ENCODE results near the gene OR6C2.
"Not testable (repeated sequence)": the region's sequence is repeated elsewhere in the genome, so short reads cannot be mapped to it uniquely, and the experiment has no call there.

OR6C2 gene
- total RNA-seq = 0 reads per million in 3 donors

- H3K36me3 ChIP-seq (ENCODE audit: control insufficient read depth, insufficient read depth, low read length) = no peaks in the 10 kb centered on the region
- H3K27ac ChIP-seq (ENCODE audit: insufficient read depth, low read length, poor library complexity, severe bottlenecking) = no peak within 1 kb of the TSS
- no peak for DNase-seq
- no peaks in the 10 kb centered on the region for H3K4me1 ChIP-seq (ENCODE audit: control insufficient read depth, insufficient read depth, low read length, poor library complexity, severe bottlenecking)
- no peak within 1 kb of the TSS for H3K4me3 ChIP-seq (ENCODE audit: insufficient read depth, low read depth, low read length, poor library complexity, severe bottlenecking)
- H3K9me3 ChIP-seq (ENCODE audit: control insufficient read depth, low read length) = no peaks in the 10 kb centered on the region
- H3K27me3 ChIP-seq (replicated peaks; ENCODE audit: control insufficient read depth, insufficient read depth, low read length, poor library complexity, severe bottlenecking) = no peaks in the 10 kb centered on the region
Measured at GRCh38 chr12:55443776-55444175, at the start of gene OR6C2. Gene OR6C2 (plus strand): TSS chr12:55444076. CDS start chr12:55452214, 8,138 bp downstream.

- no peak for DNase-seq
- Histone ChIP-seq H3K27me3 (replicated peaks; ENCODE audit: control insufficient read depth, insufficient read depth, low read length, poor library complexity, severe bottlenecking) (peaks cover 3% of the 10 kb centered on the region), H3K4me1 (ENCODE audit: control insufficient read depth, insufficient read depth, low read length, poor library complexity, severe bottlenecking) (no peaks in the 10 kb centered on the region), H3K4me3 (ENCODE audit: insufficient read depth, low read depth, low read length, poor library complexity, severe bottlenecking) (no peak overlapping the region), H3K27ac (ENCODE audit: insufficient read depth, low read length, poor library complexity, severe bottlenecking) (no peak overlapping the region), H3K9me3 (ENCODE audit: control insufficient read depth, low read length) (no peaks in the 10 kb centered on the region), H3K36me3 (ENCODE audit: control insufficient read depth, insufficient read depth, low read length) (no peaks in the 10 kb centered on the region)
Measured at GRCh38 chr12:55396326-55396725, 47.5 kb upstream of the OR6C2 start.

DNA sequence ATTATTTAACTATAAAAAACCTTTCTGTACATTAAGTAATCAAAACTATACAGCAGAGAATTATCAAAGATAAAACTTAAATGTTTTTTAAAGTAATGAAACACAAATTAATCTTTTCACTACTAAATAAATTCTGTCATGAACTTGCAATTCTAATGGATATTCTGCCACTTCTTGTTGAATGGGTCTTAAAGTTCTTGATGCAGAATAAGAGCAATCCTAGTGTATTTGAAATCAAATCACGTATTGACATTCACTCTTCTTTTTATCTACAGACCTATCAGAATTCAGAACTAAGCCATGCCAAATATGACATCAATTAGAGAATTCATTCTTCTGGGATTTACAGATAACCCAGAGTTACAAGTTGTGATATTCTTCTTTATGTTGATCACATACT, 43.6 kb upstream of the OR6C2 start, which contains the start of gene OR6C65:
Gene OR6C65, plus strand, starts transcription at position 301 of the 400 bp plus-strand sequence. Its CDS starts 0 bp downstream, at position 301.
- Histone ChIP-seq H3K36me3 (ENCODE audit: control insufficient read depth, insufficient read depth, low read length) (no peaks in the 10 kb centered on the region), H3K4me1 (ENCODE audit: control insufficient read depth, insufficient read depth, low read length, poor library complexity, severe bottlenecking) (no peaks in the 10 kb centered on the region), H3K4me3 (ENCODE audit: insufficient read depth, low read depth, low read length, poor library complexity, severe bottlenecking) (no peak within 1 kb of the TSS), H3K27ac (ENCODE audit: insufficient read depth, low read length, poor library complexity, severe bottlenecking) (no peak within 1 kb of the TSS), H3K9me3 (ENCODE audit: control insufficient read depth, low read length) (no peaks in the 10 kb centered on the region), H3K27me3 (replicated peaks; ENCODE audit: control insufficient read depth, insufficient read depth, low read length, poor library complexity, severe bottlenecking) (peaks cover 3% of the 10 kb centered on the region)
- DNase-seq = no peak

DNA sequence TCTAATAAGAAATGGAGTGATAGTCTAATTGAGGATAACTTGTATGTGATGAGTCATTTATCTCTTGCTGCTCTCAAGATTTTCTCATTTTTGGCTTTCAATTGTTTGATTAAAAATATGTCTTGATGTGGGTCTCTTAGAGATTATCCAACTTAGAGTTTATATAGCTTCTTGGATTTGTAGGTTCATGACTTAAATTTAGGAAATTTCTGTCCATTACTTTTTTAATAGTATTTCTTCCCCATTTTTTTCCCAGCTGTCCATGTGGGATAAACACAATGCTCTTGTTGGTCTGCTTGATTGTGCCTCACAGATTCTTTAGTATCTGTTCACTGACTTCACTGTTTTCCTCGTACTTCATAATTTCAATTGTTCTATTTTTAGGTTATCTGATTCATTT, 36.0 kb upstream of the OR6C2 start:
- no peaks in the 10 kb centered on the region for H3K9me3 ChIP-seq (ENCODE audit: control insufficient read depth, low read length)
- DNase-seq = no peak
- no peaks in the 10 kb centered on the region for H3K36me3 ChIP-seq (ENCODE audit: control insufficient read depth, insufficient read depth, low read length)
- H3K27me3 ChIP-seq (replicated peaks; ENCODE audit: control insufficient read depth, insufficient read depth, low read length, poor library complexity, severe bottlenecking) = no peaks in the 10 kb centered on the region
- no peaks in the 10 kb centered on the region for H3K4me1 ChIP-seq (ENCODE audit: control insufficient read depth, insufficient read depth, low read length, poor library complexity, severe bottlenecking)
- H3K27ac ChIP-seq (ENCODE audit: insufficient read depth, low read length, poor library complexity, severe bottlenecking) = no peak overlapping the region
- no peak overlapping the region for H3K4me3 ChIP-seq (ENCODE audit: insufficient read depth, low read depth, low read length, poor library complexity, severe bottlenecking)

GRCh38 chr12:55409133-55409532, 34.7 kb upstream of the OR6C2 start:
- DNase-seq; H3K36me3 ChIP-seq (ENCODE audit: control insufficient read depth, insufficient read depth, low read length); H3K27me3 ChIP-seq (replicated peaks; ENCODE audit: control insufficient read depth, insufficient read depth, low read length, poor library complexity, severe bottlenecking); H3K4me1 ChIP-seq (ENCODE audit: control insufficient read depth, insufficient read depth, low read length, poor library complexity, severe bottlenecking); H3K9me3 ChIP-seq (ENCODE audit: control insufficient read depth, low read length); H3K4me3 ChIP-seq (ENCODE audit: insufficient read depth, low read depth, low read length, poor library complexity, severe bottlenecking); H3K27ac ChIP-seq (ENCODE audit: insufficient read depth, low read length, poor library complexity, severe bottlenecking): not testable (repeated sequence)

DNA sequence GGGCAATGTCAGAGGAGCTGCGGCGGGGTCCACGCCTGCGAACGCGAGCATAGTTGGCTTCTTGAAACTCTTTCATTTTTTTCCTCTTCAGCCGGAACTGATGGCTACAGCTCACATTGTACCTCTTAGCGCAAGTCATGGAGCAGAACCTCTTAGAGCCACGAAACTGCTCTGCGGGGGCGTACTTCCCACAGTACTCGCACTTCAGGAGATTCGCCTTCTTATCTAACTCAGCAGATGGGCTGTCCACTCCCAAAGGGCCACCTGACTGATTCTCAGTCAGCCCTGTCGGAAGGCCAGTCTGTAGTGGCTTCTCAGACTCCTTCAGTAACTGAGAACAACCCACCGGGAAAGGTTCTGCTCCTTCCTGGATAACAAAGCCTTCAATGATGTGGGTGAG, 31.7 kb upstream of the OR6C2 start:
- not testable (repeated sequence) for DNase-seq; H3K4me3 ChIP-seq (ENCODE audit: insufficient read depth, low read depth, low read length, poor library complexity, severe bottlenecking); H3K36me3 ChIP-seq (ENCODE audit: control insufficient read depth, insufficient read depth, low read length); H3K27ac ChIP-seq (ENCODE audit: insufficient read depth, low read length, poor library complexity, severe bottlenecking); H3K27me3 ChIP-seq (replicated peaks; ENCODE audit: control insufficient read depth, insufficient read depth, low read length, poor library complexity, severe bottlenecking); H3K9me3 ChIP-seq (ENCODE audit: control insufficient read depth, low read length); H3K4me1 ChIP-seq (ENCODE audit: control insufficient read depth, insufficient read depth, low read length, poor library complexity, severe bottlenecking)

DNA sequence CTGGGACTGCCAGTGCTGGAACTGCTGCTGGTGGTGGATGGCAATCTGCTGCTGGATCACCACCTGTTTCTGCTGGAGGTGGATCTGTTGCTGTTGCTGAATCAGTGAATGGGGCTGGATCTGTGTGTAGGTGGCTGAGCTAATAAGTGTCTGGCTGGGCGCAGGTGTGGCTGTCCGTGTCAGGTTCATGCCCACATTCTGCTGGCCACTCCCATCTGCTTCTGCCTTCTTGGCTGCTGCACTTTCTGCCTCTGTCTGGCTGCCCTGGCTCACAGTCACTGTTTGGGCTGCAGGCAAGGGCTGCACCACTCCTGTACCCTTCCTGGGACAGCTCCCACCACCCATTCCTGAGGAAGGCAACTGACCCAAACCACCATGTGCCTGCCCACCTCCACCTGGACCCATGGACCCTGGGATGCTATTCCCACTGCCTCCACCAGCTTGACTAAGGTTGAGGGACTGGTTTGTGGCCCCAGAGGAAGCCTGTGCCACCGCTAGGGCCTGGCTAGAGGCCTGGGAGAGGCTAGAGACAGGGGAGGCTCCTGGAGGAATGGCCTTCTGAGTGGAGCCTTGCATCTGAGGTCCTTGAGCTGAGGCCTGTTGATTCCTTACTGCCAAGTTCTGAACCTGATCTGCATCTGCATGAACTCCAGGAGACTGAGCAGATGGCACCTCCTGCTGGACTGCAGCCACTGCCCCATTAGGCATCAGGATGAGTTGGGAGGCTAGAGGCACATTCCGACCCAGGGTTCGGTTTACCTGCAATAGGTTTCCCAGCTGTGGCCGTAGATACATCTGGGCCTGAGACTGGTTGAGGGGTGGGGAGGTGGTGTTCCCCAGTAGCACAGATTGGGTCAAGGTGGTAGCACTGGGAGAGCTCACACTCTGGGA, 30.1 kb upstream of the OR6C2 start:
- H3K4me3 ChIP-seq (ENCODE audit: insufficient read depth, low read depth, low read length, poor library complexity, severe bottlenecking); H3K27ac ChIP-seq (ENCODE audit: insufficient read depth, low read length, poor library complexity, severe bottlenecking); DNase-seq; H3K4me1 ChIP-seq (ENCODE audit: control insufficient read depth, insufficient read depth, low read length, poor library complexity, severe bottlenecking); H3K36me3 ChIP-seq (ENCODE audit: control insufficient read depth, insufficient read depth, low read length); H3K9me3 ChIP-seq (ENCODE audit: control insufficient read depth, low read length); H3K27me3 ChIP-seq (replicated peaks; ENCODE audit: control insufficient read depth, insufficient read depth, low read length, poor library complexity, severe bottlenecking): not testable (repeated sequence)

DNA sequence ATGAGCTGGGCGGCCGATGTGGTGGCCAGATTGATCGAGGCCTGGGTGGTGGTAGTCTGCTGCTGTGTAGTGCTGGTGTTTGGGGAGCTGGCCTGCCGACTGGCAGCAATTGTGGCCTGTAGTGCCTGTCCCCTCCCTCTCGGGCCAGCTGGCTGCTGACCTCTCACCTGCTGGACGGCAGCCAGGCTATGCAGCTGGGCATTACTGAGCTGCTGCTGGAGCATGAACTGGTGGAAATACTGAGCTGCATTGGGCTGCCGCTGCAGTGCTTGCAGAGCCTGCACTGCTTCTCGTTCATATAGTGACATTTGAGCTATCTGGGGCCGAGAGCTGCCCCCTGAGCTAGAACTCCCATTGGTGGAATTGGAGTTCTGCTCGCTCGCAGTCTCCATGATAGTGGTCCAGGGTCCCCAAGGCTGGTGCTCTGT, 29.5 kb upstream of the OR6C2 start:
- H3K4me1 ChIP-seq (ENCODE audit: control insufficient read depth, insufficient read depth, low read length, poor library complexity, severe bottlenecking); H3K9me3 ChIP-seq (ENCODE audit: control insufficient read depth, low read length); H3K27me3 ChIP-seq (replicated peaks; ENCODE audit: control insufficient read depth, insufficient read depth, low read length, poor library complexity, severe bottlenecking); DNase-seq; H3K4me3 ChIP-seq (ENCODE audit: insufficient read depth, low read depth, low read length, poor library complexity, severe bottlenecking); H3K36me3 ChIP-seq (ENCODE audit: control insufficient read depth, insufficient read depth, low read length); H3K27ac ChIP-seq (ENCODE audit: insufficient read depth, low read length, poor library complexity, severe bottlenecking): not testable (repeated sequence)

GRCh38 chr12:55414889-55415288, 29.0 kb upstream of the OR6C2 start:
- H3K4me3 ChIP-seq (ENCODE audit: insufficient read depth, low read depth, low read length, poor library complexity, severe bottlenecking); DNase-seq; H3K27me3 ChIP-seq (replicated peaks; ENCODE audit: control insufficient read depth, insufficient read depth, low read length, poor library complexity, severe bottlenecking); H3K27ac ChIP-seq (ENCODE audit: insufficient read depth, low read length, poor library complexity, severe bottlenecking); H3K36me3 ChIP-seq (ENCODE audit: control insufficient read depth, insufficient read depth, low read length); H3K9me3 ChIP-seq (ENCODE audit: control insufficient read depth, low read length); H3K4me1 ChIP-seq (ENCODE audit: control insufficient read depth, insufficient read depth, low read length, poor library complexity, severe bottlenecking): not testable (repeated sequence)

GRCh38 chr12:55416961-55417360, 26.9 kb upstream of the OR6C2 start:
- H3K27me3 ChIP-seq (replicated peaks; ENCODE audit: control insufficient read depth, insufficient read depth, low read length, poor library complexity, severe bottlenecking) = no peaks in the 10 kb centered on the region
- H3K36me3 ChIP-seq (ENCODE audit: control insufficient read depth, insufficient read depth, low read length) = no peaks in the 10 kb centered on the region

More at GRCh38 chr12:55416961-55417360, 26.9 kb upstream of the OR6C2 start:
- Histone ChIP-seq H3K9me3 (ENCODE audit: control insufficient read depth, low read length) (no peaks in the 10 kb centered on the region), H3K27ac (ENCODE audit: insufficient read depth, low read length, poor library complexity, severe bottlenecking) (no peak overlapping the region), H3K4me1 (ENCODE audit: control insufficient read depth, insufficient read depth, low read length, poor library complexity, severe bottlenecking) (no peaks in the 10 kb centered on the region), H3K4me3 (ENCODE audit: insufficient read depth, low read depth, low read length, poor library complexity, severe bottlenecking) (no peak overlapping the region)
- DNase-seq = no peak
